Left renal pelvis (tissue), 4 donors: ENCODE results near the gene LENG9. TPM values are rescaled to one million over a fixed set of nuclear protein-coding genes. Genes with fewer than 3 reads are reported as not detected.

Source experiments
- polyA plus RNA-seq, 4 donors: library from polyadenylated mRNA; unstranded; fragments of 120-200 nt; gene quantifications; one replicate each; pipeline ENCODE4 v1.2.1, GENCODE V29; 2013; ENCODE audit not compliant: insufficient read length in 4 of 4

The LENG9 gene
- polyA plus RNA-seq, 4 donors: 1.1 to 2.9 (median 2.1) TPM

Other genes starting within 250 kb of the LENG9 start
- gene LILRB3, start 240.8 kb downstream of the LENG9 start, polyA plus RNA-seq: 1 to 10 TPM in 3 of 4 donors, under 1 TPM in 1; 0.40 to 1.8 (median 1.7) TPM
- 1 to 10 TPM in 1 of 4 donors, under 1 TPM in 3; 0.63 to 1.1 (median 0.89) TPM for gene LILRA6, start 221.0 kb downstream of the LENG9 start, polyA plus RNA-seq
- gene LILRB5, start 206.5 kb downstream of the LENG9 start, polyA plus RNA-seq: 10 to 100 TPM in 1 of 4 donors, 1 to 10 TPM in 3; 2.4 to 10.9 (median 2.8) TPM
- 1 to 10 TPM in 3 of 4 donors, under 1 TPM in 1; 0.80 to 1.9 (median 1.3) TPM for gene LILRB2, start 182.7 kb downstream of the LENG9 start, polyA plus RNA-seq
- gene LILRA5, start 150.6 kb downstream of the LENG9 start, polyA plus RNA-seq: under 1 TPM; 0.37 to 0.93 (median 0.73) TPM
- gene LILRA4, start 124.6 kb downstream of the LENG9 start, polyA plus RNA-seq: under 1 TPM in 3 of 4 donors, not detected in 1; 0.09 to 0.23 (median 0.16) TPM
- 10 to 100 TPM in 1 of 4 donors, 1 to 10 TPM in 3; 3.2 to 10.6 (median 5.1) TPM for gene LAIR1, start 98.8 kb downstream of the LENG9 start, polyA plus RNA-seq
- gene TTYH1, start 48.3 kb downstream of the LENG9 start, polyA plus RNA-seq: 10 to 100 TPM in 1 of 4 donors, 1 to 10 TPM in 3; 2.1 to 12.1 (median 8.7) TPM
- 100 to 1,000 TPM in 3 of 4 donors, 10 to 100 TPM in 1; 96.5 to 227 (median 138) TPM for gene LENG8, start 14.6 kb downstream of the LENG9 start, polyA plus RNA-seq
- gene CDC42EP5, start 9.5 kb upstream of the LENG9 start, polyA plus RNA-seq: 10 to 100 TPM; 24.1 to 61.0 (median 40.2) TPM
- gene LAIR2, start 39.1 kb upstream of the LENG9 start, polyA plus RNA-seq: under 1 TPM in 2 of 4 donors, not detected in 2; 0.31 to 0.46 TPM
- gene LILRA2, start 110.0 kb upstream of the LENG9 start, polyA plus RNA-seq: 1 to 10 TPM in 2 of 4 donors, under 1 TPM in 2; 0.79 to 2.2 (median 1.1) TPM
- gene LILRA1, start 129.9 kb upstream of the LENG9 start, polyA plus RNA-seq: under 1 TPM; 0.20 to 0.70 (median 0.53) TPM
- 1 to 10 TPM; 1.0 to 1.5 (median 1.4) TPM for gene LILRB1, start 166.7 kb upstream of the LENG9 start, polyA plus RNA-seq
- 1 to 10 TPM in 3 of 4 donors, under 1 TPM in 1; 0.92 to 3.6 (median 1.2) TPM for gene LILRB4, start 199.2 kb upstream of the LENG9 start, polyA plus RNA-seq